Activated naive CD4-positive, alpha-beta T cell treated with anti-CD3 and anti-CD28 coated beads, Interleukin-2, amount 50 U/mL, for 16 hours (primary cell): ENCODE data around the gene PVALEF.

Experiments
- DNase-seq: peaks from one replicate; pipeline ENCODE4 v3.0.0-alpha.2; 2020

Gene PVALEF

GRCh38 chr17:81163703-81164370 lies 1.5 kb upstream of the PVALEF start:
- peak; percentile 9 for DNase-seq

- DNase-seq = peak; percentile 8
Observed at GRCh38 chr17:81164371-81165245, 699 bp upstream of the PVALEF start.

GRCh38 chr17:81166033-81166492 lies 756 bp downstream of the PVALEF start, which contains the start of gene AATK:
AATK (minus strand) TSS chr17:81166221; CDS start chr17:81165992, 229 bp downstream.
- DNase-seq = peak; percentile 21

GRCh38 chr17:81167194-81167524 lies 1.9 kb downstream of the PVALEF start:
- DNase-seq = no peak

- no peak for DNase-seq
Observed at GRCh38 chr17:81167638-81168037, 2.3 kb downstream of the PVALEF start.

- no peak for DNase-seq
Observed at GRCh38 chr17:81169870-81170309, 4.6 kb downstream of the PVALEF start.

GRCh38 chr17:81170727-81171494 lies 5.6 kb downstream of the PVALEF start:
- no peak for DNase-seq

- DNase-seq = no peak
Observed at GRCh38 chr17:81171941-81172340, 6.6 kb downstream of the PVALEF start.

- no peak for DNase-seq
Observed at GRCh38 chr17:81173052-81173761, 7.9 kb downstream of the PVALEF start.

- DNase-seq = no peak
Observed at GRCh38 chr17:81173762-81174155, 8.5 kb downstream of the PVALEF start.

GRCh38 chr17:81176666-81177065 lies 11.4 kb downstream of the PVALEF start:
- no peak for DNase-seq

- no peak for DNase-seq
Observed at GRCh38 chr17:81178136-81179091, 13.1 kb downstream of the PVALEF start.

GRCh38 chr17:81179220-81179619 lies 13.9 kb downstream of the PVALEF start:
- no peak for DNase-seq

- no peak for DNase-seq
Observed at GRCh38 chr17:81179861-81180260, 14.6 kb downstream of the PVALEF start.

GRCh38 chr17:81180836-81181810 lies 15.8 kb downstream of the PVALEF start:
- DNase-seq = no peak

- no peak for DNase-seq
Observed at GRCh38 chr17:81181811-81182185, 16.5 kb downstream of the PVALEF start.

- DNase-seq = no peak
Observed at GRCh38 chr17:81182596-81182995, 17.3 kb downstream of the PVALEF start.

- DNase-seq = no peak
Observed at GRCh38 chr17:81183316-81183715, 18.0 kb downstream of the PVALEF start.

- no peak for DNase-seq
Observed at GRCh38 chr17:81183807-81184206, 18.5 kb downstream of the PVALEF start.

- no peak for DNase-seq
Observed at GRCh38 chr17:81184555-81184954, 19.2 kb downstream of the PVALEF start.
